Measurements from ENCODE around the gene SLC36A4. TPM values are rescaled to one million over a fixed set of nuclear protein-coding genes. Genes with fewer than 3 reads are reported as not detected.
"Not testable (repeated sequence)": the region's sequence is repeated elsewhere in the genome, so short reads cannot be mapped to it uniquely, and the experiment has no call there.

SLC36A4 gene
- polyA plus RNA-seq, 1 donor, result 28.5 TPM

- no peak for DNase-seq
Observed at GRCh38 chr11:93196816-93197379, 893 bp downstream of the SLC36A4 start.

DNA sequence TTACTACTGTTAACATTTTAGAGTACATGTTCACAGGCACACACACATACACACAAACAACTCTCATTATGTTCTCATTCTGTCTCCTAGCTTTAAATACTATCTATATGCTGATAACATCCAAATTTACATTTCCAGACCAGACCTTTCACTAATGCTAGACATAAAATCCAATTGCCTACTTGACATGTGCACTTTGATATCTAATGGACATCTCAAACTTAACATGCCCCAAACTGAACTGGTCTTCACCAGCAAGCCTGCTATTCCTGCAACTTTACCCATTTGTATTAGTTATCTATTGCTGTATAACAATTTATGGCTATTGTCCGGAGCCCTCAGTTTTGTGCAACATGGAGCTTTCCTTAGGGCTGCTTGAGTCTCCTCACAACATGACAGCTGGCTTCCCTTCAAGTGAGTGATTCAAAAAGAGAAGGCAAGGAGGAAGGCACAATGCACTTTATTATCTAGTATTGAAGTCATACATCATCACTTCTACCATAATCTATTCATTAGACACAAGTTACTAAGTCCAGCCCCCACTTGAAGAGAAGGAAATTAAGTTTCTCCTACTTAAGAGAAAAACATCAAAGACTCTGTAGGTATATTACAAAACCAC, 3.0 kb downstream of the SLC36A4 start:
- DNase-seq, result no peak

DNA sequence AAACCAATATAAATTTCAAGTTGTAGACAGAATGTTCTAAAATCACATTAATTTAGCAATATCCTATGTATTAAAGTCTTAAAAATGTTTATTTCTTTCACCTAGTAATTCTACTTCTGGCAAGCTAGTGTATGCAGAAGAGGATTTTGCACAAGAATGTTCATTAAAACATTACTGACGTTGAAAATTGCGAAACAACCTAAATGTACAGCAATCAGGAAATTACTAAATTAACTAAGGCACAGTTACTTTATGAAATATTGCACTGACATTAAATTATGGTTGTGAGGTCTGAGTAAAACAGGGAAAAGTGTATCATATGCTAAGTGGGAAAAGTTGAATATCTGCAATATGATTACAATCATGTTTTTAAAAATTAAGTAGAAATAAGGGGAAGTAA, 4.1 kb downstream of the SLC36A4 start:
- no peak for DNase-seq

GRCh38 chr11:93192163-93192562, 5.6 kb downstream of the SLC36A4 start:
- no peak for DNase-seq

DNA sequence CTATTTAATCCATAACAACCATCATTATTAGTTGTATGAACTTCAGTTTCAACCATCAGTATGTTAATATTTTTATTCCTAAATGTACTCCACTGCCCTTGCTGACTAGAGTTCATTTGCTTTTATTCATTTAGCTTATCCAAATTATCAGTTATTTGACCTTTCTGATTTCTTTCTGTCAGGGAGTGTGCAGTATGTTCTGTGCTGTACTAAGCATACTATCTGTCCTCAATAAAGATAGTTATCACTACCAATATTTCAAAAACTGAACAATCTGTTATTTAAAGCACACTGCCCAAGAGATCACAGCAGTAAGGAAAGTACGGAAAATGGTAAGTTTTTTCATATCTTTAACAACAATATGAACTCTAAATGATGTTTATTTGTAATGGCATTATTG, 8.3 kb downstream of the SLC36A4 start:
- no peak for DNase-seq

- DNase-seq, result no peak
Observed at GRCh38 chr11:93188726-93189125, 9.1 kb downstream of the SLC36A4 start.

DNA sequence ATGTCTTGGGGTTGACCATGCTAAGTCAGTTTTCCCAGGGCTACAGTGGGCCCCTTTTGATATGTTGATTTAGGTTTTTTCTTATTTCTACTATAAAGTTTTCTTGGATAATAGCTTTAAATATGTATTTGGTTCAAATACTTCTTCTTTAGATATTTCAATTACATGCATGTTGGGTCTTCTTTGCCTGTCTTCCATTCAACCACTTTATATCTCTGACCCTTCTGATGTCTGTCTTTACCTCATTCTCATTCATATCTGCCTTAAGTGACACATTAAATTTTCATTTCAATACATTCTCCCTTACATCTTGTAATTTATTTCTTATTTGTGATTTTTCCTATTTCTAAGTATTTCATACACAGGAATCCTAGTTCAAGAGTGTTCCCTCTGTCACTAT, 10.5 kb downstream of the SLC36A4 start:
- DNase-seq, result no peak

DNA sequence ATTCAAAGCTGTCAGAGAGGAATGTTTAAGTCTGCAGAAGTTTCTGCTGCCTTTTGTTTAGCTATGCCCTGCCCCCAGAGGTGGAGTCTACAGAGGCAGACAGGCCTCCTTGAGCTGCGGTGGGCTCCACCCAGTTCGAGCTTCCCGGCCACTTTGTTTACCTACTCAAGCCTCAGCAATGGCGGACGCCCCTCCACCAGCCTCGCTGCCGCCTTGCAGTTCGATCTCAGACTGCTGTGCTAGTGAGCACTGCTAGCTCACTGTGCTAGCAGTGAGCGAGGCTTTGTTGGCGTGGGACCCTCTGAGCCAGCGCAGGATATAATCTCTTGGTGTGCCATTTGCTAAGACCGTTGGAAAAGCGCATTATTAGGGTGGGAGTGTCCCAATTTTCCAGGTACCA, 19.9 kb downstream of the SLC36A4 start:
- not testable (repeated sequence) for DNase-seq

- peak; percentile 17 for DNase-seq
Observed at GRCh38 chr11:93169950-93170561, 27.7 kb downstream of the SLC36A4 start.

- DNase-seq, result no peak
Observed at GRCh38 chr11:93169143-93169542, 28.6 kb downstream of the SLC36A4 start.

DNA sequence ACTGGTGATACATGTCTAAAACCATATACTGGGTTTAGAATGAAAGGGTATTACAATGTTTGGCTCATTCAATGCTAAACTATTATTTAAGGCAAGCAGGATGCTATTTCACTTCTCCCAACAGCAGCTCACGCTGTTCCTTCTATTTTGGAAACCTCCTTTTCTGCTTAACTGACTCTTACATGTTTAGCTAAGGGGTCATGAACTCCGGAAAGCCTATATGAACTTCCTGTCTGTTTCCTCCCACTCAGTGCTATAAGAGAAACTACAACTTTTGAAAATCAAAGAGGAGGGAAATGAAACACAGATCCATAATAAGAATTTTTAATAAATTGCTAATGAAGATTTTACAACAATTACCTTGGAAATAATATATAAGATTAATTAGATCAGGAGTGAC, 30.9 kb downstream of the SLC36A4 start:
- peak; percentile 18 for DNase-seq

- DNase-seq, result no peak
Observed at GRCh38 chr11:93166194-93166593, 31.6 kb downstream of the SLC36A4 start.

DNA sequence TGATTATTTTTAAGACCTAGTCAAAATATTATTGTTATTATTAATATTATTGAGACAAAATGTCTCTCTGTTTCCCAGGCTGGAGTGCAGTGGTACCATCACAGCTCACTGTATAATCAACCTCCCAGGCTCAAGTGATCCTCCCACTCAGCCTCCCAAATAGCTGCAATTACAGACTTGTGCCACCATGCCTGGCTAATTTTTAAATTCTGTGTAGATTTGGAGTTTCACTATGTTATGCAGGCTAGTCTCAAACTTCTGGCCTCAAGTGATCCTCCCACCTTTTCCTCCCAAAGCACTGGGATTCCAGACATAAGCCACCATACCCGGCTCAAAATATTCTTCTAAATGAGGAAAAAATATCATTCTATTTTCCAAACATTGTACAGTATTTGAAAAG, 37.0 kb downstream of the SLC36A4 start:
- no peak for DNase-seq

DNA sequence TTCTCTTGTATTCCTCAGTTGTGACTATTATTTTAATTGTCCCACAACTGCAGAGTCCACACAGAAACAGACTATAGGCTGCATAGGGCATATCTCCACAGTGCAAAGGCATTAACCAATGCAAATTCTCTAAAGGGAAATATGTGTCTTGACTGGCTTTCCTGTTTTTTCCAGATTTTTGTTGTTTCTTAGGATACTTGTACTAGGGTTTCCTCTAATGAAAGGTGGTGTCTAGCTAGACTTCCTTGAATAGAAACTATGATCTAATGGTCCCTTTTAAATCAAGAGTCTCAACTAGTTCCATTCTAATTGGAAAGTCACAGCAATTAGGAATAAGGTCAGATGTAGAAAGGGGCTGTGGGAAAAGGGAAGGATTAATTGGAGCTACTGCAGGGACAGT, 37.6 kb downstream of the SLC36A4 start:
- no peak for DNase-seq

GRCh38 chr11:93159721-93160120, 38.1 kb downstream of the SLC36A4 start:
- no peak for DNase-seq

GRCh38 chr11:93155738-93156137, 42.1 kb downstream of the SLC36A4 start:
- DNase-seq, result no peak

DNA sequence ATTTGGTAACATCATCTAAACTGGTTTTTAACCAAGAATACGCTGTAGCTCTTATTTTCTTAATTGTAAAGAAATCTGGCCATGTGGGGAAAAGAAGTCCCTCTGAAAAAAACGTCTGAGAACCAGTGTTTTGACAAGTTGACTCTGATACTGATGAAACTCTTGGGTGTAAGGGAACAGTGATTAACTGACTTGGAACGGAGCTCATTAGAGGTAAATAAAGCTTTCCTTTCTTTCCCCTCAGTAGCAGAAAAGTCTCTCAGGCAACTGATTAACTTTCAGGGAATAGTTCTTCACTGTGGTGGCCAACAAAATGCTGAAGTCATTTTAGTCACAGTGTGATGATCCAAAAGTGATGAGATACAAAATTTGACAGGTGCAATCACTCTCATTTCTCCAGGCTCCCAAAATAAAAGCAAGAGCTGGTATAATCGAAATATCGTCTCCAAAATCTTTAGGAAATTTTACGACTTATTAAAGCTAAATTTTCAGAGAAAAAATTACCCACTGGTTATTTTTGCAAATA, 52.3 kb downstream of the SLC36A4 start:
- no peak for DNase-seq

DNA sequence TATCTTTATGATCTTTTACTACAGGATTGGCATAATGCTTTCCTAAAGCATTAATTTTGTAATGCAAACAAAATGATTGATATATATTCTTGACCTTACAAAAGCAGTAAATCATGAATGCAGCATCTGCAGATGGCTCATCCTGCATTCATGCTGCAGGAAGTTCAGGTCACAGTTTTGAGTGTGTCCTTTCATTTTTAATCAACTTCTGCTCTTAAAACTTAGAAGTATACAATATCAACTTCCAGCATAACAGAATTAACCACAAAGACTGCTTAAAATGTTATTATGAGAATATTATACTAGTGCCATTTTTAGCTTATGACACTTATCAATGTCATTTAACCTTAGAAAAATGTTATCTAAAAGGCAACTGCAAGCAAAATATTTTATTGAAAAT, 54.0 kb downstream of the SLC36A4 start:
- no peak for DNase-seq

- no peak for DNase-seq
Observed at GRCh38 chr11:93143186-93143585, 54.6 kb downstream of the SLC36A4 start.

GRCh38 chr11:93133488-93134109, 64.2 kb downstream of the SLC36A4 start:
- DNase-seq, result no peak

GRCh38 chr11:93132836-93133235, 65.0 kb downstream of the SLC36A4 start:
- no peak for DNase-seq

GRCh38 chr11:93131709-93132108, 66.1 kb downstream of the SLC36A4 start:
- no peak for DNase-seq

- DNase-seq, result no peak
Observed at GRCh38 chr11:93128574-93128973, 69.2 kb downstream of the SLC36A4 start.

Measured in left kidney (tissue), 2 donors.